Measurements from ENCODE around the gene MYL6.

DNA sequence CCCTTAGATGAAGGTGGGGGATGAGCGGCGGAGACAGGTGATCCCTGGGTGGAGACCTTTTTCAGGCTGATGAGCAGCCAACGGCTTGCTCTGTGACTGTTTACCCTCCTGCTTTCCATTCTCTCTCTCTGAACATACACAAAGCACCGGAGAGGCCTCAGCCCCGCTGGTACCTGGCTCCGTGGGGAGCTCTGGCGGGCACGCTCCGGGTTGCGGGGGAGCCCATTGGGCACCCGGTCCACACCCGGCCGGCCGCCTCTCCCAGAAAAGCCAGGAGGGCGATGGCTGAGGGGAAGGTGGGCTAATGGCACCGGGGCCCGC, 30.6 kb downstream of the MYL6 start:
- TF ChIP-seq, protein P1, sequence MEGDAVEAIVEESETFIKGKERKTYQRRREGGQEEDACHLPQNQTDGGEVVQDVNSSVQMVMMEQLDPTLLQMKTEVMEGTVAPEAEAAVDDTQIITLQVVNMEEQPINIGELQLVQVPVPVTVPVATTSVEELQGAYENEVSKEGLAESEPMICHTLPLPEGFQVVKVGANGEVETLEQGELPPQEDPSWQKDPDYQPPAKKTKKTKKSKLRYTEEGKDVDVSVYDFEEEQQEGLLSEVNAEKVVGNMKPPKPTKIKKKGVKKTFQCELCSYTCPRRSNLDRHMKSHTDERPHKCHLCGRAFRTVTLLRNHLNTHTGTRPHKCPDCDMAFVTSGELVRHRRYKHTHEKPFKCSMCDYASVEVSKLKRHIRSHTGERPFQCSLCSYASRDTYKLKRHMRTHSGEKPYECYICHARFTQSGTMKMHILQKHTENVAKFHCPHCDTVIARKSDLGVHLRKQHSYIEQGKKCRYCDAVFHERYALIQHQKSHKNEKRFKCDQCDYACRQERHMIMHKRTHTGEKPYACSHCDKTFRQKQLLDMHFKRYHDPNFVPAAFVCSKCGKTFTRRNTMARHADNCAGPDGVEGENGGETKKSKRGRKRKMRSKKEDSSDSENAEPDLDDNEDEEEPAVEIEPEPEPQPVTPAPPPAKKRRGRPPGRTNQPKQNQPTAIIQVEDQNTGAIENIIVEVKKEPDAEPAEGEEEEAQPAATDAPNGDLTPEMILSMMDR (conservative IDR thresholded peaks at IDR 0.05; ENCODE audit: low read depth, low read length), result no peak
- TF ChIP-seq EZH2 (IDR thresholded peaks at IDR 0.05; ENCODE audit: borderline replicate concordance, low read depth, low read length, poor library complexity, severe bottlenecking), result no peak
